Sigmoid colon (tissue), 7 donors: ENCODE results near the gene CHL1. TPM values are rescaled to one million over a fixed set of nuclear protein-coding genes. Genes with fewer than 3 reads are reported as not detected.

Experiments
- DNase-seq: peaks from one replicate; pipeline ENCODE4 v3.0.0-alpha.2; 2019
- H3K27ac ChIP-seq, 4 donors: fragments of 200-600 bp; sonication (generic); one replicate each; pipeline ENCODE4 v1.5.1; 2016 to 2019; ENCODE audit warnings: mild to moderate bottlenecking in 1 of 4
- H3K27me3 ChIP-seq, 3 donors: fragments of 200-600 bp; sonication (generic); one replicate each; pipeline ENCODE4 v1.5.1; 2019; ENCODE audit warnings: mild to moderate bottlenecking in 1 of 3
- H3K36me3 ChIP-seq, 4 donors: fragments of 200-600 bp; sonication (generic); one replicate each; pipeline ENCODE4 v1.5.1; 2016 to 2019
- H3K4me1 ChIP-seq, 4 donors: fragments of 200-600 bp; sonication (generic); one replicate each; pipeline ENCODE4 v1.5.1; 2017 to 2019
- H3K4me3 ChIP-seq, 4 donors: fragments of 200-600 bp; sonication (generic); one replicate each; pipeline ENCODE4 v1.5.1; 2017 to 2019; ENCODE audit warnings: mild to moderate bottlenecking in 2 of 4, moderate library complexity in 1 of 4
- H3K9me3 ChIP-seq, 4 donors: fragments of 200-600 bp in 3 of 4; sonication (generic) in 3 of 4; one replicate each; pipeline versions ENCODE4 v1.5.1 to v1.6.1; 2013 to 2019
- EP300 ChIP-seq, 4 donors: sonication (generic); formaldehyde crosslinking; IDR thresholded peaks; one replicate each; pipeline ENCODE4 v1.6.1; 2017; ENCODE audit warnings: antibody characterized with exemption in 4 of 4
- POLR2A ChIP-seq, 2 donors: fragments of 450-650 bp; IDR thresholded peaks; one replicate each; pipeline ENCODE4 v1.6.1; 2016; ENCODE audit warnings: antibody characterized with exemption in 2 of 2, mild to moderate bottlenecking in 2 of 2, moderate library complexity in 2 of 2
- POLR2AphosphoS5 ChIP-seq, 4 donors: sonication (generic); formaldehyde crosslinking; IDR thresholded peaks; one replicate each; pipeline ENCODE4 v1.6.1; 2017; ENCODE audit warnings: antibody characterized with exemption in 4 of 4
- WGBS, 2 donors: extraction: QIAGEN DNeasy Blood & Tissue Kit; methylation state at CpG; one replicate each; pipeline ENCODE4 v1.1.7; 2013; 5-methylcytosine and 5-hydroxymethylcytosine counted together
- intact Hi-C: fragments of 100-400 bp; cut with DNase I; formaldehyde crosslinking; loops from one replicate; pipeline ENCODE4 v1.15.1; 2023
- polyA plus RNA-seq, 3 donors: library from polyadenylated mRNA; stranded (reverse); fragments of 200-250 nt; gene quantifications; one replicate each; pipeline ENCODE4 v1.2.3, GENCODE V29; 2013
- total RNA-seq, 4 donors: library from RNA; depleted of rRNA; stranded (reverse); fragments of >200 nt; gene quantifications; one replicate each; pipeline ENCODE4 v1.1.0, GENCODE V29; 2016
- TF ChIP-seq, protein P1 (sequence below), 4 experiments: fragments of 450-650 bp in 3 of 4; fragments of 200-600 bp in 1 of 4; IDR thresholded peaks; one replicate each; pipeline ENCODE4 v1.5.1; 2016 to 2019; ENCODE audit warnings: antibody characterized with exemption in 4 of 4, mild to moderate bottlenecking in 3 of 4, moderate library complexity in 2 of 4
- donor health status: healthy with polysubstance abuse.
- donor health status: Bipolar disorder and iron deficiency.
- donor health status: healthy.

CHL1 gene
- total and polyA plus RNA-seq, 7 donors = 0.46 to 86.7 (median 29.1) TPM

- no peak overlapping the region for H3K27ac ChIP-seq
- intact Hi-C loops = no loop called here
- no peak for DNase-seq
- TF ChIP-seq POLR2AphosphoS5 (IDR thresholded peaks at IDR 0.05) = no peak
- TF ChIP-seq, protein P1, sequence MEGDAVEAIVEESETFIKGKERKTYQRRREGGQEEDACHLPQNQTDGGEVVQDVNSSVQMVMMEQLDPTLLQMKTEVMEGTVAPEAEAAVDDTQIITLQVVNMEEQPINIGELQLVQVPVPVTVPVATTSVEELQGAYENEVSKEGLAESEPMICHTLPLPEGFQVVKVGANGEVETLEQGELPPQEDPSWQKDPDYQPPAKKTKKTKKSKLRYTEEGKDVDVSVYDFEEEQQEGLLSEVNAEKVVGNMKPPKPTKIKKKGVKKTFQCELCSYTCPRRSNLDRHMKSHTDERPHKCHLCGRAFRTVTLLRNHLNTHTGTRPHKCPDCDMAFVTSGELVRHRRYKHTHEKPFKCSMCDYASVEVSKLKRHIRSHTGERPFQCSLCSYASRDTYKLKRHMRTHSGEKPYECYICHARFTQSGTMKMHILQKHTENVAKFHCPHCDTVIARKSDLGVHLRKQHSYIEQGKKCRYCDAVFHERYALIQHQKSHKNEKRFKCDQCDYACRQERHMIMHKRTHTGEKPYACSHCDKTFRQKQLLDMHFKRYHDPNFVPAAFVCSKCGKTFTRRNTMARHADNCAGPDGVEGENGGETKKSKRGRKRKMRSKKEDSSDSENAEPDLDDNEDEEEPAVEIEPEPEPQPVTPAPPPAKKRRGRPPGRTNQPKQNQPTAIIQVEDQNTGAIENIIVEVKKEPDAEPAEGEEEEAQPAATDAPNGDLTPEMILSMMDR (IDR thresholded peaks at IDR 0.05) = no peak
- TF ChIP-seq POLR2A (IDR thresholded peaks at IDR 0.05) = no peak
- no peak for TF ChIP-seq EP300 (IDR thresholded peaks at IDR 0.05)
- no peaks in the 10 kb centered on the region for H3K9me3 ChIP-seq
- no peaks in the 10 kb centered on the region for H3K27me3 ChIP-seq
- no peaks in the 10 kb centered on the region for H3K36me3 ChIP-seq
- H3K4me3 ChIP-seq = no peak overlapping the region
- peaks cover 0 to 10% (median 0%) of the 10 kb centered on the region in 4 donors for H3K4me1 ChIP-seq
Observed at GRCh38 chr3:249587-250262, 53.2 kb downstream of the CHL1 start.

DNA sequence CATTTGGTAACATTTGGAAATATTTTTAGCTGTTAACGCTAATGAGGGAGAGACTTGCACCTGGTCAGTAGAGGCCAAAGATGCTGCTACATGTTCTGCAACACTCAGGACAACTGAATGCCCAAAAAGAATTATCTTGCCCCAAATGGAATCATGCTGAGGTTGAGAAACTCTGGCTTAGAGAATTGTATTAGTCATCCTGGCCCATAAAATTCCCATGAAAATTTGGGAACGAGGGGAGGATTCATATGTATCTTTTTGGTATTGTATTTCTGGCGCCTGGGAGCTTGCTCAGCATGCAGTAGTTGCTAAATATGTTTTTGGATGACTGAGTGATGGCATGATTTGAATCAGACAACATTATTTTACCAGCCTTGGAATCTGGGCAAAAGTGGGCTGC lies 59.9 kb downstream of the CHL1 start:
- no peaks in the 10 kb centered on the region for H3K36me3 ChIP-seq
- H3K9me3 ChIP-seq = no peaks in the 10 kb centered on the region
- no peak overlapping the region for H3K27ac ChIP-seq
- TF ChIP-seq POLR2AphosphoS5 (IDR thresholded peaks at IDR 0.05) (no peak), EP300 (IDR thresholded peaks at IDR 0.05) (no peak), POLR2A (IDR thresholded peaks at IDR 0.05) (no peak)
- TF ChIP-seq, protein P1 (IDR thresholded peaks at IDR 0.05) = no peak
- no peaks in the 10 kb centered on the region for H3K27me3 ChIP-seq
- 69 to 90% methylated on average over 3 of the region's 3 CpGs for WGBS, 2 donors
- intact Hi-C loops = no loop called here
- H3K4me3 ChIP-seq = no peak overlapping the region
- no peak for DNase-seq
- no peaks in the 10 kb centered on the region for H3K4me1 ChIP-seq

- Histone ChIP-seq H3K9me3 (no peaks in the 10 kb centered on the region), H3K36me3 (no peaks in the 10 kb centered on the region), H3K4me1 (no peaks in the 10 kb centered on the region), H3K27ac (no peak overlapping the region), H3K4me3 (no peak overlapping the region), H3K27me3 (no peaks in the 10 kb centered on the region)
- intact Hi-C loops = no loop called here
- no peak for DNase-seq
- TF ChIP-seq POLR2A (IDR thresholded peaks at IDR 0.05) (no peak), EP300 (IDR thresholded peaks at IDR 0.05) (no peak), POLR2AphosphoS5 (IDR thresholded peaks at IDR 0.05) (no peak)
- TF ChIP-seq, protein P1 (IDR thresholded peaks at IDR 0.05) = no peak
- WGBS, 2 donors = 72 to 79% methylated on average over 6 of the region's 6 CpGs
Observed at GRCh38 chr3:257826-258225, 61.3 kb downstream of the CHL1 start.

DNA sequence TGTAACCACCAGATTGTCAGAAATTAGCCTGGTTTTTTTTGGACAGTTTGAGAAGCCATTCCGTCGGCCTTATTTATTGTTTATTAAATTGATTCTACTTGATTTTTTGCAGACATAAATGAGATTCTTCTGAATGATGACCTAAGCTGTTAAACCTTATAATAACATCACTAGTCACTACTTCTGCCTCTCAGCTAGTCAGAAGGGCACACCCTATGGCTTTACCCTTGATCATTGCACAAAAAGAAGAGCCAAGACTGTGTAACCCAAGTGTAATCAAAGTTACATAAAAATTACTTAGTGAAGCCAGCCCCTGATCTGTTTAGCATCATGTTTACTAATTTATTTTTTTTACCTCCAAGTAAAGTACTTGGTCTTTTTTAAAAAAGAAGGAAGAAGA lies 64.3 kb downstream of the CHL1 start:
- 81 to 91% methylated on average over 2 of the region's 2 CpGs for WGBS, 2 donors
- H3K27ac ChIP-seq = no peak overlapping the region
- H3K9me3 ChIP-seq = no peaks in the 10 kb centered on the region
- H3K4me3 ChIP-seq = no peak overlapping the region
- H3K27me3 ChIP-seq = no peaks in the 10 kb centered on the region
- no peaks in the 10 kb centered on the region for H3K4me1 ChIP-seq
- no peaks in the 10 kb centered on the region for H3K36me3 ChIP-seq
- DNase-seq = no peak
- intact Hi-C loops = no loop called here
- no peak for TF ChIP-seq POLR2A (IDR thresholded peaks at IDR 0.05)

DNA sequence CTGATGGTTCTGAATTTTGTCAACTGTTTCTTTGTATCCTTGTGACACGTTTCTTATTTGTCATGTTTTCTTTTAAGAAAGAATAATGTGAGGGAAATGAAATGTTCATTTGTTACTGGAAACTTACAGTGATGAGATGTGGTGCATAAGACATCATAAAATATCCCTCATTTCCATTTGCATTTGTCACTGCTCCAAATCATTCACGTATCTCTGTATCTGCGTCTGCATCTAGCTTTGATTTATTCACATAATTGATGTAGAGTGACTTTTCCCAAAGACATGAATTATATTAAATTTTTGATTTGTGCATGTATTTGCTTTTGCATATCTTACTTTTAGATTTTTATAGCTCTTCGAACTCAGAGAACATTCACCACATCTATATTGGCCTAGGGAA lies 66.8 kb downstream of the CHL1 start:
- Histone ChIP-seq H3K4me3 (no peak overlapping the region), H3K27me3 (no peaks in the 10 kb centered on the region), H3K36me3 (no peaks in the 10 kb centered on the region), H3K27ac (no peak overlapping the region), H3K9me3 (no peaks in the 10 kb centered on the region), H3K4me1 (no peaks in the 10 kb centered on the region)
- intact Hi-C loops = no loop called here
- WGBS, 2 donors = 60 to 76% methylated on average over 4 of the region's 4 CpGs
- TF ChIP-seq POLR2A (IDR thresholded peaks at IDR 0.05) (no peak), EP300 (IDR thresholded peaks at IDR 0.05) (no peak), POLR2AphosphoS5 (IDR thresholded peaks at IDR 0.05) (no peak)
- TF ChIP-seq, protein P1 (IDR thresholded peaks at IDR 0.05) = no peak
- no peak for DNase-seq
